Measurements from ENCODE around the gene RIMKLB. TPM values are rescaled to one million over a fixed set of nuclear protein-coding genes. Genes with fewer than 3 reads are reported as not detected.

Gene RIMKLB
- polyA plus RNA-seq, 1 of the 3 experiments (the other 2 are of a cell fraction) = 24.5 TPM

DNA sequence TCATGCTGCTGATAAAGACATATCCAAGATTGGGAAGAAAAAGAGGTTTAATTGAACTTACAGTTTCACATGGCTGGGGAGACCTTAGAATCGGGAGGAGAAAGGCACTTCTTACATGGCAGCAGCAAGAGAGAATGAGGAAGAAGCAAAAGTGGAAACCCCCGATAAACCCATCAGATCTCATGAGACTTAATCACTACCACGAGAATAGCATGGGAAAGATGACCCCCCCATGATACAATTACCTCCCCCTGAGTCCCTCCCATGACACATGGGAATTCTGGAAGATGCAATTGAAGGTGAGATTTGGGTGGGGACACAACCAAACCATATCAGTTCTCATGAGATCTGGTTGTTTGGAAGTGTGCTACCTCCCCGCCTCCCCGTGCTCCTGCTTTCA, 25.4 kb upstream of the RIMKLB start:
- ChIA-PET CTCF (interaction anchor here (1.2 kb wide), 1 partner anchor 151 kb away, joined by 4 read pairs; no protein-coding TSS in a partner anchor), POLR2A (no interaction called here)
- peaks cover 5% of the 10 kb centered on the region; the same call in 1 of the 2 replicates for H3K27me3 ChIP-seq (ENCODE audit: insufficient read depth)
- no peak for DNase-seq
- no peaks in the 10 kb centered on the region for H3K79me2 ChIP-seq (ENCODE audit: insufficient read depth)
- no peaks in the 10 kb centered on the region for H3K9me2 ChIP-seq
- H3K27ac ChIP-seq (ENCODE audit: low read depth in 2 of 2, low read length in 1 of 2) = no peak overlapping the region
- TF ChIP-seq MEF2A (IDR thresholded peaks at IDR 0.05; ENCODE audit: borderline replicate concordance, low read depth) (no peak), NRF1 (IDR thresholded peaks at IDR 0.05; ENCODE audit: low read depth, low read length) (no peak), RAD21 (IDR thresholded peaks at IDR 0.05; ENCODE audit: low read length) (no peak), TEAD4 (IDR thresholded peaks at IDR 0.05; ENCODE audit: borderline replicate concordance, insufficient read depth) (no peak), FOSL2 (IDR thresholded peaks at IDR 0.05; ENCODE audit: borderline replicate concordance, low read depth) (no peak), NFIC (IDR thresholded peaks at IDR 0.05; ENCODE audit: borderline replicate concordance) (no peak), FOXM1 (IDR thresholded peaks at IDR 0.05; ENCODE audit: low read depth) (no peak)
- H3K4me3 ChIP-seq (ENCODE audit: low read depth in 2 of 2, low read length in 1 of 2) = no peak overlapping the region
- no peaks in the 10 kb centered on the region for H4K20me1 ChIP-seq (ENCODE audit: insufficient read depth)
- WGBS (ENCODE audit: low lambda C conversion rate) = 43% methylated on average over 5 of the region's 5 CpGs
- no peaks in the 10 kb centered on the region for H3K9me3 ChIP-seq
- H3K4me1 ChIP-seq (ENCODE audit: control insufficient read depth in 1 of 2, insufficient read depth in 2 of 2, low read depth in 1 of 2, low read length in 1 of 2) = no peaks in the 10 kb centered on the region
- no peak overlapping the region for H3K9ac ChIP-seq
- no peak overlapping the region for H3K4me2 ChIP-seq
- no peaks in the 10 kb centered on the region for H3K36me3 ChIP-seq (replicated peaks in 1 of 2; ENCODE audit: control insufficient read depth in 1 of 2, insufficient read depth in 2 of 2, low read length in 1 of 2)
- H3F3A ChIP-seq (replicated peaks; ENCODE audit: insufficient read depth) = no peaks in the 10 kb centered on the region
- no peak overlapping the region for H2AFZ ChIP-seq (ENCODE audit: low read depth)

DNA sequence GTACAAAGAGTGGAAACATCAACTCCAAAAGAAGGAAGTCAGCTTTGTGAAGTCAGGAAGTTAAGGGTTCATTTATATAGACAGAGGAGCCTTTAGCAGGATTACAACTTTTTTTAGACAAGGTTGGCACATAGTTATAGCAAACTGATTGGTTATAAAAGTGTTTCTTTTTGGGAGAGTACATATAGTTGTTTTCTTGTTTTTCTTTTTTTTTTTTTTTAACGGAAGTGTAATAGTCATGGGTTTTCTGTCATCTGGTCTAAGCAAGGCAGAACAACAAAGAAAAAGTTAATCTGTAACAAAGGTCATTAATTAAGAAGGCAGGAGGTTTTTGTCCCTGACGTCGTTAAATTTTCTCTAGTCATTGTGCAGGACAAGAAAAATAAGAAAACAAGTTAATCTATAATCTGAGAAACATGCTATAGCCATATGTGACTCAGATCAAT, 22.2 kb upstream of the RIMKLB start:
- Histone ChIP-seq H3K27ac (ENCODE audit: low read depth in 2 of 2, low read length in 1 of 2) (no peak overlapping the region), H3K4me2 (no peak overlapping the region), H3K9me3 (no peaks in the 10 kb centered on the region), H3K4me1 (ENCODE audit: control insufficient read depth in 1 of 2, insufficient read depth in 2 of 2, low read depth in 1 of 2, low read length in 1 of 2) (no peaks in the 10 kb centered on the region; a peak in 1 of 4 replicates), H3K79me2 (ENCODE audit: insufficient read depth) (no peaks in the 10 kb centered on the region), H4K20me1 (ENCODE audit: insufficient read depth) (no peaks in the 10 kb centered on the region), H3K9ac (no peak overlapping the region), H3K27me3 (ENCODE audit: insufficient read depth) (no peaks in the 10 kb centered on the region; the same call in 1 of the 2 replicates), H3F3A (replicated peaks; ENCODE audit: insufficient read depth) (peaks cover 9% of the 10 kb centered on the region), H3K4me3 (ENCODE audit: low read depth in 2 of 2, low read length in 1 of 2) (no peak overlapping the region), H3K36me3 (replicated peaks in 1 of 2; ENCODE audit: control insufficient read depth in 1 of 2, insufficient read depth in 2 of 2, low read length in 1 of 2) (no peaks in the 10 kb centered on the region), H2AFZ (ENCODE audit: low read depth) (peak overlapping the region; percentile 43; the same call in 1 of the 2 replicates), H3K9me2 (no peaks in the 10 kb centered on the region)
- TF ChIP-seq NRF1 (IDR thresholded peaks at IDR 0.05; ENCODE audit: low read depth, low read length) = no peak
- no peak for TF ChIP-seq YY1 (IDR thresholded peaks at IDR 0.05; ENCODE audit: low read depth)
- no peak for TF ChIP-seq TAF1 (IDR thresholded peaks at IDR 0.05; ENCODE audit: borderline replicate concordance, low read depth, low read length)
- no peak for TF ChIP-seq EZH2phosphoT487 (IDR thresholded peaks at IDR 0.05; ENCODE audit: borderline replicate concordance, low read depth)
- TF ChIP-seq JUND (IDR thresholded peaks at IDR 0.05) = no peak
- TF ChIP-seq MEF2A (IDR thresholded peaks at IDR 0.05; ENCODE audit: borderline replicate concordance, low read depth) = no peak
- POLR2A ChIA-PET = no interaction called here
- DNase-seq = no peak
- CTCF ChIA-PET = interaction anchor here (1.6 to 7.9 kb wide), 4 partner anchors 12 to 215 kb away, joined by 4 to 161 read pairs (median 14); partner anchors contain the start of gene A2ML1
- WGBS (ENCODE audit: low lambda C conversion rate) = 9% methylated on average over 3 of the region's 3 CpGs

- Histone ChIP-seq H3K36me3 (replicated peaks in 1 of 2; ENCODE audit: control insufficient read depth in 1 of 2, insufficient read depth in 2 of 2, low read length in 1 of 2) (no peaks in the 10 kb centered on the region), H3K27ac (ENCODE audit: low read depth in 2 of 2, low read length in 1 of 2) (no peak overlapping the region), H3K27me3 (ENCODE audit: insufficient read depth) (no peaks in the 10 kb centered on the region; the same call in 1 of the 2 replicates), H3K4me1 (ENCODE audit: control insufficient read depth in 1 of 2, insufficient read depth in 2 of 2, low read depth in 1 of 2, low read length in 1 of 2) (no peaks in the 10 kb centered on the region; a peak in 1 of 4 replicates), H3K79me2 (ENCODE audit: insufficient read depth) (no peaks in the 10 kb centered on the region), H3F3A (replicated peaks; ENCODE audit: insufficient read depth) (peaks cover 9% of the 10 kb centered on the region), H4K20me1 (ENCODE audit: insufficient read depth) (no peaks in the 10 kb centered on the region), H3K9me2 (no peaks in the 10 kb centered on the region), H3K9me3 (no peaks in the 10 kb centered on the region), H3K9ac (no peak overlapping the region), H2AFZ (ENCODE audit: low read depth) (no peak overlapping the region), H3K4me2 (no peak overlapping the region), H3K4me3 (ENCODE audit: low read depth in 2 of 2, low read length in 1 of 2) (no peak overlapping the region)
- 17% methylated on average over 4 of the region's 4 CpGs for WGBS (ENCODE audit: low lambda C conversion rate)
- no peak for TF ChIP-seq YY1 (IDR thresholded peaks at IDR 0.05; ENCODE audit: low read depth)
- TF ChIP-seq ELF1 (IDR thresholded peaks at IDR 0.05) = no peak
- no peak for TF ChIP-seq EP300 (IDR thresholded peaks at IDR 0.05; ENCODE audit: borderline replicate concordance in 1 of 2, low read depth in 1 of 2, low read length in 1 of 2)
- TF ChIP-seq GABPA (IDR thresholded peaks at IDR 0.05; ENCODE audit: low read depth) = no peak
- TF ChIP-seq RXRA (IDR thresholded peaks at IDR 0.05; ENCODE audit: borderline replicate concordance, low read depth) = no peak
- TF ChIP-seq, protein P1, sequence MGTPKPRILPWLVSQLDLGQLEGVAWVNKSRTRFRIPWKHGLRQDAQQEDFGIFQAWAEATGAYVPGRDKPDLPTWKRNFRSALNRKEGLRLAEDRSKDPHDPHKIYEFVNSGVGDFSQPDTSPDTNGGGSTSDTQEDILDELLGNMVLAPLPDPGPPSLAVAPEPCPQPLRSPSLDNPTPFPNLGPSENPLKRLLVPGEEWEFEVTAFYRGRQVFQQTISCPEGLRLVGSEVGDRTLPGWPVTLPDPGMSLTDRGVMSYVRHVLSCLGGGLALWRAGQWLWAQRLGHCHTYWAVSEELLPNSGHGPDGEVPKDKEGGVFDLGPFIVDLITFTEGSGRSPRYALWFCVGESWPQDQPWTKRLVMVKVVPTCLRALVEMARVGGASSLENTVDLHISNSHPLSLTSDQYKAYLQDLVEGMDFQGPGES (IDR thresholded peaks at IDR 0.05; ENCODE audit: low read depth, low read length) = no peak
- no peak for TF ChIP-seq MEF2A (IDR thresholded peaks at IDR 0.05; ENCODE audit: borderline replicate concordance, low read depth)
- TF ChIP-seq FOSL2 (IDR thresholded peaks at IDR 0.05; ENCODE audit: borderline replicate concordance, low read depth) = no peak
- TF ChIP-seq, protein P2, sequence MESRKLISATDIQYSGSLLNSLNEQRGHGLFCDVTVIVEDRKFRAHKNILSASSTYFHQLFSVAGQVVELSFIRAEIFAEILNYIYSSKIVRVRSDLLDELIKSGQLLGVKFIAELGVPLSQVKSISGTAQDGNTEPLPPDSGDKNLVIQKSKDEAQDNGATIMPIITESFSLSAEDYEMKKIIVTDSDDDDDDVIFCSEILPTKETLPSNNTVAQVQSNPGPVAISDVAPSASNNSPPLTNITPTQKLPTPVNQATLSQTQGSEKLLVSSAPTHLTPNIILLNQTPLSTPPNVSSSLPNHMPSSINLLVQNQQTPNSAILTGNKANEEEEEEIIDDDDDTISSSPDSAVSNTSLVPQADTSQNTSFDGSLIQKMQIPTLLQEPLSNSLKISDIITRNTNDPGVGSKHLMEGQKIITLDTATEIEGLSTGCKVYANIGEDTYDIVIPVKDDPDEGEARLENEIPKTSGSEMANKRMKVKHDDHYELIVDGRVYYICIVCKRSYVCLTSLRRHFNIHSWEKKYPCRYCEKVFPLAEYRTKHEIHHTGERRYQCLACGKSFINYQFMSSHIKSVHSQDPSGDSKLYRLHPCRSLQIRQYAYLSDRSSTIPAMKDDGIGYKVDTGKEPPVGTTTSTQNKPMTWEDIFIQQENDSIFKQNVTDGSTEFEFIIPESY (IDR thresholded peaks at IDR 0.05; ENCODE audit: borderline replicate concordance, low read depth) = no peak
- TF ChIP-seq FOXJ3 (CRISPR knock-in tag; IDR thresholded peaks at IDR 0.05) = no peak
- TF ChIP-seq TAF1 (IDR thresholded peaks at IDR 0.05; ENCODE audit: borderline replicate concordance, low read depth, low read length) = no peak
- no peak for TF ChIP-seq RCOR1 (IDR thresholded peaks at IDR 0.05; ENCODE audit: low read length)
- TF ChIP-seq EZH2phosphoT487 (IDR thresholded peaks at IDR 0.05; ENCODE audit: borderline replicate concordance, low read depth) = no peak
- DNase-seq = no peak
- ChIA-PET POLR2A (no interaction called here), CTCF (interaction anchor here (1.1 to 7.9 kb wide), 7 partner anchors 11 to 236 kb away, joined by 3 to 161 read pairs (median 8); partner anchors contain the start of gene A2ML1)
These were observed 21.1 kb upstream of the RIMKLB start for GRCh38 chr12:8676651-8677050.
